GM12892 (cell line): Measurements from ENCODE around the gene ZNF207.

Experiments
- POLR2A ChIP-seq: IDR thresholded peaks from 2 replicates; pipeline ENCODE4 v1.6.1; 2011; ENCODE audit warnings: low read depth, low read length, control low read depth
- TAF1 ChIP-seq: IDR thresholded peaks from 2 replicates; pipeline ENCODE4 v1.6.1; 2011; ENCODE audit warnings: low read depth, mild to moderate bottlenecking, control low read depth, low read length, borderline replicate concordance

- TF ChIP-seq POLR2A (no peak), TAF1 (no peak)
Measured at GRCh38 chr17:32341141-32341856, 8.7 kb upstream of the ZNF207 start.
